NCI-H774 (cell line): ENCODE measurements around the gene PSEN2.

Experiments used
- DNase-seq: peaks from one replicate; lab custom pipeline; 2025; lab: John Stamatoyannopoulos, UW

PSEN2 gene

GRCh38 chr1:226886122-226886901, 15.9 kb downstream of the PSEN2 start:
- no peak for DNase-seq

GRCh38 chr1:226887006-226887405, 16.6 kb downstream of the PSEN2 start:
- no peak for DNase-seq

- no peak for DNase-seq
Observed at GRCh38 chr1:226888021-226888420, 17.6 kb downstream of the PSEN2 start.

GRCh38 chr1:226888816-226889215, 18.4 kb downstream of the PSEN2 start:
- DNase-seq: no peak

GRCh38 chr1:226889616-226890330, 19.4 kb downstream of the PSEN2 start:
- no peak for DNase-seq

- no peak for DNase-seq
Observed at GRCh38 chr1:226890331-226891108, 20.1 kb downstream of the PSEN2 start.

- no peak for DNase-seq
Observed at GRCh38 chr1:226891346-226891745, 20.9 kb downstream of the PSEN2 start.

- no peak for DNase-seq
Observed at GRCh38 chr1:226891846-226892523, 21.6 kb downstream of the PSEN2 start.

GRCh38 chr1:226892524-226892875, 22.1 kb downstream of the PSEN2 start:
- DNase-seq: no peak

- DNase-seq: no peak
Observed at GRCh38 chr1:226893936-226894335, 23.5 kb downstream of the PSEN2 start.

GRCh38 chr1:226894826-226895225, 24.4 kb downstream of the PSEN2 start:
- DNase-seq: no peak

GRCh38 chr1:226895644-226896043, 25.2 kb downstream of the PSEN2 start:
- no peak for DNase-seq

GRCh38 chr1:226898246-226898645, 27.8 kb downstream of the PSEN2 start:
- DNase-seq: no peak

- no peak for DNase-seq
Observed at GRCh38 chr1:226901421-226901820, 31.0 kb downstream of the PSEN2 start.

- DNase-seq: no peak
Observed at GRCh38 chr1:226902601-226903000, 32.2 kb downstream of the PSEN2 start.

GRCh38 chr1:226903819-226904716, 33.7 kb downstream of the PSEN2 start:
- DNase-seq: no peak

GRCh38 chr1:226904772-226905171, 34.4 kb downstream of the PSEN2 start:
- DNase-seq: no peak

- DNase-seq: no peak
Observed at GRCh38 chr1:226908419-226908818, 38.0 kb downstream of the PSEN2 start.

GRCh38 chr1:226908913-226909312, 38.5 kb downstream of the PSEN2 start:
- no peak for DNase-seq

GRCh38 chr1:226912587-226913176, 42.3 kb downstream of the PSEN2 start:
- DNase-seq: no peak

GRCh38 chr1:226915672-226915995, 45.2 kb downstream of the PSEN2 start:
- no peak for DNase-seq
